Left lung (tissue), 10 donors: ENCODE results near the gene TESK2. TPM values are rescaled to one million over a fixed set of nuclear protein-coding genes. Genes with fewer than 3 reads are reported as not detected.

Experiments used
- ATAC-seq: fragments of 200-7000 bp; cut with Tn5 transposase; one replicate; pipeline ENCODE4 v1.9.1; 2020; ENCODE audit warnings: moderate library complexity
- DNase-seq, 4 donors: peaks; one replicate each; pipeline ENCODE4 v3.0.0-alpha.2; 2013 to 2020
- H3K27ac ChIP-seq, 2 donors: fragments of 200-600 bp; sonication (generic) in 1 of 2; one replicate each; pipeline versions ENCODE4 v1.5.0 to v1.8.0; 2020 to 2021
- H3K27me3 ChIP-seq, 2 donors: fragments of 200-600 bp; sonication (generic) in 1 of 2; one replicate each; pipeline versions ENCODE4 v1.5.0 to v1.8.0; 2020 to 2021
- H3K36me3 ChIP-seq, 2 donors: fragments of 200-600 bp; sonication (generic) in 1 of 2; one replicate each; pipeline versions ENCODE4 v1.5.0 to v1.8.0; 2020 to 2021
- H3K4me1 ChIP-seq, 2 donors: fragments of 200-600 bp; one replicate each; pipeline ENCODE4 v1.8.0; 2021
- H3K4me3 ChIP-seq, 2 donors: fragments of 200-600 bp; sonication (generic) in 1 of 2; one replicate each; pipeline versions ENCODE4 v1.5.0 to v1.8.0; 2020 to 2021; ENCODE audit warnings: mild to moderate bottlenecking in 1 of 2
- H3K9me3 ChIP-seq, 2 donors: fragments of 200-600 bp; sonication (generic) in 1 of 2; one replicate each; pipeline versions ENCODE4 v1.5.0 to v1.8.0; 2020 to 2021
- CTCF ChIP-seq, 2 donors: fragments of 200-600 bp; sonication (generic) in 1 of 2; IDR thresholded peaks; one replicate each; pipeline versions ENCODE4 v1.5.0 to v1.8.0; 2021; ENCODE audit warnings: antibody characterized with exemption in 2 of 2
- intact Hi-C, 2 donors: fragments of 100-400 bp; cut with DNase I; formaldehyde crosslinking; loops; one replicate each; pipeline versions ENCODE4 v1.11.2 to v1.14.2; 2022
- polyA plus RNA-seq, 6 donors: library from polyadenylated mRNA; unstranded; fragments of 120-200 nt; gene quantifications; one replicate each; pipeline ENCODE4 v1.2.1, GENCODE V29; 2013; ENCODE audit not compliant: insufficient read length in 6 of 6
- total RNA-seq, 2 donors: library from RNA; stranded (reverse); fragmentation: NEBNext Ultra II Directional; extraction: Animal tissue kit (Norgen Biotek cat#: 25700); gene quantifications; one replicate each; pipeline ENCODE4 v1.2.1, GENCODE V29; 2021
- donor health status: DM: no; HTN: yes; CAD: no.
- donor health status: DM: no; HTN: no; CAD: no.

TESK2 gene
- total and polyA plus RNA-seq, 8 donors = 4.3 to 12.5 (median 9.2) TPM

- Histone ChIP-seq H3K4me1 (peaks cover 9 to 11% of the 10 kb centered on the region in 2 donors), H3K4me3 (no peak overlapping the region), H3K9me3 (no peaks in the 10 kb centered on the region), H3K27me3 (no peaks in the 10 kb centered on the region), H3K27ac (peak overlapping the region; percentile 11 to 16), H3K36me3 (peaks cover 0 to 31% of the 10 kb centered on the region in 2 donors)
- intact Hi-C loops = loop anchor here in 1 of 2 donors (10.0 kb wide), 1 partner anchor 216 kb away; no protein-coding TSS in a partner anchor
- no peak for TF ChIP-seq CTCF (IDR thresholded peaks at IDR 0.05)
- ATAC-seq = peak; percentile 85
- DNase-seq = peak in 1 of 4 donors; percentile 17
Measured at GRCh38 chr1:45348966-45349677, 141.8 kb downstream of the TESK2 start.

- peak; percentile 64 for ATAC-seq
- no peaks in the 10 kb centered on the region for H3K27me3 ChIP-seq
- no peaks in the 10 kb centered on the region for H3K9me3 ChIP-seq
- H3K4me3 ChIP-seq = no peak overlapping the region
- TF ChIP-seq CTCF (IDR thresholded peaks at IDR 0.05) = no peak
- peak overlapping the region; percentile 16 to 45 for H3K27ac ChIP-seq
- DNase-seq = peak in 1 of 4 donors; percentile 20
- H3K36me3 ChIP-seq = peaks cover 0 to 36% of the 10 kb centered on the region in 2 donors
- H3K4me1 ChIP-seq = peaks cover 9 to 11% of the 10 kb centered on the region in 2 donors
- intact Hi-C loops = loop anchor here in 1 of 2 donors (10.0 kb wide), 1 partner anchor 216 kb away; no protein-coding TSS in a partner anchor
Measured at GRCh38 chr1:45348609-45348965, 142.4 kb downstream of the TESK2 start.

GRCh38 chr1:45348020-45348419 is 142.9 kb downstream of the TESK2 start:
- DNase-seq (no peak), ATAC-seq (peak; percentile 63)
- Histone ChIP-seq H3K4me3 (no peak overlapping the region), H3K36me3 (peaks cover 0 to 42% of the 10 kb centered on the region in 2 donors), H3K27me3 (no peaks in the 10 kb centered on the region), H3K27ac (peak overlapping the region in 1 of 2 donors; percentile 45), H3K9me3 (no peaks in the 10 kb centered on the region), H3K4me1 (peaks cover 9 to 13% of the 10 kb centered on the region in 2 donors)
- no peak for TF ChIP-seq CTCF (IDR thresholded peaks at IDR 0.05)
- intact Hi-C loops = loop anchor here in 1 of 2 donors (10.0 kb wide), 1 partner anchor 217 kb away; no protein-coding TSS in a partner anchor

- peaks cover 0 to 55% of the 10 kb centered on the region in 2 donors for H3K36me3 ChIP-seq
Measured at GRCh38 chr1:45346473-45346872, 144.5 kb downstream of the TESK2 start.

More at GRCh38 chr1:45346473-45346872, 144.5 kb downstream of the TESK2 start:
- Histone ChIP-seq H3K9me3 (no peaks in the 10 kb centered on the region), H3K27me3 (no peaks in the 10 kb centered on the region), H3K27ac (no peak overlapping the region), H3K4me3 (no peak overlapping the region), H3K4me1 (peaks cover 9 to 29% of the 10 kb centered on the region in 2 donors)
- ATAC-seq (no peak), DNase-seq (no peak)
- intact Hi-C loops = loop anchor here in 1 of 2 donors (10.0 kb wide), 1 partner anchor 218 kb away; no protein-coding TSS in a partner anchor
- no peak for TF ChIP-seq CTCF (IDR thresholded peaks at IDR 0.05)
